GM12878 (cell line): ENCODE data around the gene EZH2. TPM values are rescaled to one million over a fixed set of nuclear protein-coding genes. Genes with fewer than 3 reads are reported as not detected.

Experiments used
- ATAC-seq: fragments of 200-7000 bp; cut with Tn5 transposase; 3 replicates; pipeline ENCODE4 v1.9.1; 2020; ENCODE audit warnings: mild to moderate bottlenecking, moderate library complexity
- BruUV-seq: library from RNA; stranded (reverse); fragments of 400-500 nt; replicated peaks from 2 replicates; lab custom pipeline; 2021; lab: Mats Ljungman, UMichigan
- CTCF ChIA-PET: fragments of 300-600 bp; sonication (Branson Sonifier 250); formaldehyde crosslinking; extraction: SDS; loops from one replicate; lab custom pipeline; 2021; ENCODE audit warnings: inconsistent platforms; lab: Yijun Ruan, JAX
- POLR2A ChIA-PET: fragments of 350-600 bp; formaldehyde crosslinking; extraction: SDS; loops from one replicate; lab custom pipeline; 2021; ENCODE audit warnings: inconsistent platforms; lab: Charles Lee
- RAD21 ChIA-PET: fragments of 300-600 bp; sonication (Branson Sonifier 250); formaldehyde crosslinking; loops from one replicate; lab custom pipeline; 2023; ENCODE audit warnings: antibody characterized with exemption; ENCODE audit not compliant: unreplicated experiment; lab: Charles Lee
- SMC1A ChIA-PET: fragments of 300-600 bp; sonication (Branson Sonifier 250); formaldehyde crosslinking; loops from one replicate; lab custom pipeline; 2023; ENCODE audit not compliant: unreplicated experiment, uncharacterized antibody; lab: Charles Lee
- DNase-seq: peaks from one replicate; pipeline ENCODE4 v3.0.0-alpha.2; 2011; ENCODE audit warnings: low read depth, low spot score
- FAIRE-seq: peaks from 3 replicates; lab custom pipeline; 2011; peaks lifted over from hg19 to GRCh38; lab: Jason Lieb, UNC
- H2AFZ ChIP-seq: 2 replicates; pipeline ENCODE4 v1.6.0; 2011; ENCODE audit warnings: low read depth, low read length, control low read depth; ENCODE audit not compliant: control insufficient read depth
- H3K27ac ChIP-seq: 2 replicates; pipeline ENCODE4 v1.5.1; 2011; ENCODE audit warnings: control low read depth; ENCODE audit not compliant: control insufficient read depth, insufficient read depth
- H3K27me3 ChIP-seq, 2 experiments: replicated peaks in 1 of 2; 2 replicates each; pipeline versions ENCODE4 v1.6.0 to v1.6.1; 2011; ENCODE audit warnings: low read length in 1 of 2; ENCODE audit not compliant: control insufficient read depth in 2 of 2, insufficient read depth in 2 of 2
- H3K36me3 ChIP-seq, 2 experiments: 2 replicates each; pipeline ENCODE4 v1.5.1; 2011; ENCODE audit warnings: low read length in 1 of 2; ENCODE audit not compliant: control insufficient read depth in 2 of 2, insufficient read depth in 2 of 2
- H3K4me1 ChIP-seq: 2 replicates; pipeline ENCODE4 v1.6.1; 2011; ENCODE audit warnings: mild to moderate bottlenecking, low read length, moderate library complexity, mixed read lengths; ENCODE audit not compliant: control insufficient read depth, insufficient read depth
- H3K4me2 ChIP-seq: 2 replicates; pipeline ENCODE4 v1.6.0; 2011; ENCODE audit warnings: control low read depth; ENCODE audit not compliant: control insufficient read depth, insufficient read depth
- H3K4me3 ChIP-seq: fragments of 200-600 bp; sonication (generic); 2 replicates; pipeline ENCODE4 v1.5.1; 2016
- H3K79me2 ChIP-seq: 2 replicates; pipeline ENCODE4 v1.6.0; 2011; ENCODE audit warnings: low read length; ENCODE audit not compliant: control insufficient read depth, insufficient read depth
- H3K9ac ChIP-seq: 2 replicates; pipeline ENCODE4 v1.8.0; 2011; ENCODE audit warnings: low read length, control low read depth, mixed read lengths; ENCODE audit not compliant: control insufficient read depth, insufficient read depth
- H3K9me3 ChIP-seq: replicated peaks from 3 replicates; pipeline ENCODE4 v1.5.1; 2011; ENCODE audit warnings: mild to moderate bottlenecking, low read length; ENCODE audit not compliant: control insufficient read depth, insufficient read depth
- H4K20me1 ChIP-seq: 2 replicates; pipeline ENCODE4 v1.6.0; 2011; ENCODE audit not compliant: control insufficient read depth, insufficient read depth
- BHLHE40 ChIP-seq, 2 experiments: fragments of 450-650 bp in 1 of 2; IDR thresholded peaks; 2 replicates each; pipeline ENCODE4 v1.6.1; 2011 to 2017; ENCODE audit warnings: low read depth in 2 of 2, borderline replicate concordance in 1 of 2, improper control_type of control experiment in 1 of 2, low read length in 1 of 2, mild to moderate bottlenecking in 1 of 2
- BMI1 ChIP-seq: fragments of 450-650 bp; IDR thresholded peaks from 2 replicates; pipeline ENCODE4 v1.6.1; 2016; ENCODE audit warnings: mild to moderate bottlenecking, moderate library complexity, borderline replicate concordance
- CBX5 ChIP-seq: sonication (generic); IDR thresholded peaks from 2 replicates; pipeline ENCODE4 v1.6.1; 2016; ENCODE audit warnings: low read depth, moderate library complexity, mild to moderate bottlenecking, inconsistent platforms
- CHD4 ChIP-seq: fragments of 200-600 bp; sonication (generic); IDR thresholded peaks from 2 replicates; pipeline ENCODE4 v1.6.1; 2016; ENCODE audit warnings: mild to moderate bottlenecking
- EGR1 ChIP-seq, 2 experiments: IDR thresholded peaks; 1 replicate in 1 of 2; 2 replicates in 1 of 2; pipeline ENCODE4 v1.6.1; 2011 to 2012; ENCODE audit warnings: low read depth in 2 of 2, low read length in 2 of 2, borderline replicate concordance in 1 of 2, mild to moderate bottlenecking in 1 of 2, moderate library complexity in 1 of 2
- ETV6 ChIP-seq, 2 experiments: fragments of 450-650 bp in 1 of 2; IDR thresholded peaks in 1 of 2; conservative IDR thresholded peaks in 1 of 2; 2 replicates each; pipeline ENCODE4 v1.6.1; 2014; ENCODE audit warnings: antibody characterized with exemption in 1 of 2, borderline replicate concordance in 1 of 2, low read depth in 1 of 2, mild to moderate bottlenecking in 1 of 2, moderate library complexity in 1 of 2
- GABPA ChIP-seq: IDR thresholded peaks from 2 replicates; pipeline ENCODE4 v1.6.1; 2014; ENCODE audit warnings: antibody characterized with exemption, low read depth, mild to moderate bottlenecking, inconsistent platforms
- IKZF1 ChIP-seq: fragments of 450-650 bp; conservative IDR thresholded peaks from 2 replicates; pipeline ENCODE4 v1.6.1; 2017; ENCODE audit warnings: antibody characterized with exemption, mild to moderate bottlenecking
- NKRF ChIP-seq: fragments of 450-650 bp; conservative IDR thresholded peaks from 2 replicates; pipeline ENCODE4 v1.6.1; 2017; ENCODE audit warnings: mild to moderate bottlenecking, moderate library complexity
- NR2F1 ChIP-seq: fragments of 450-650 bp; conservative IDR thresholded peaks from 2 replicates; pipeline ENCODE4 v1.6.1; 2017; ENCODE audit warnings: mild to moderate bottlenecking
- POLR2A ChIP-seq: IDR thresholded peaks from 2 replicates; pipeline ENCODE4 v1.6.1; 2011; ENCODE audit warnings: low read depth, mild to moderate bottlenecking, low read length
- POLR2AphosphoS5 ChIP-seq: IDR thresholded peaks from 2 replicates; pipeline ENCODE4 v1.6.1; 2011; ENCODE audit warnings: mild to moderate bottlenecking, low read length, inconsistent platforms
- POU2F2 ChIP-seq: IDR thresholded peaks from 3 replicates; pipeline ENCODE4 v1.6.1; 2011; ENCODE audit warnings: low read depth, mild to moderate bottlenecking, low read length, borderline replicate concordance
- SMC3 ChIP-seq: IDR thresholded peaks from 2 replicates; pipeline ENCODE4 v1.6.1; 2011; ENCODE audit warnings: low read length, improper control_type of control experiment, borderline replicate concordance
- SP1 ChIP-seq: IDR thresholded peaks from one replicate; pipeline ENCODE4 v1.6.1; 2011; ENCODE audit warnings: low read depth, low read length
- USF2 ChIP-seq: IDR thresholded peaks from 2 replicates; pipeline ENCODE4 v1.6.1; 2011; ENCODE audit warnings: low read depth, low read length, improper control_type of control experiment, borderline replicate concordance
- WRNIP1 ChIP-seq: IDR thresholded peaks from 2 replicates; pipeline ENCODE4 v1.6.1; 2011; ENCODE audit warnings: low read depth, low read length, improper control_type of control experiment, borderline replicate concordance
- YBX1 ChIP-seq: fragments of 450-650 bp; IDR thresholded peaks from 2 replicates; pipeline ENCODE4 v1.6.1; 2016; ENCODE audit warnings: antibody characterized with exemption
- ZNF592 ChIP-seq: fragments of 450-650 bp; IDR thresholded peaks from 2 replicates; pipeline ENCODE4 v1.6.1; 2017; ENCODE audit warnings: mild to moderate bottlenecking, moderate library complexity
- ZNF622 ChIP-seq: fragments of 450-650 bp; IDR thresholded peaks from 2 replicates; pipeline ENCODE4 v1.6.1; 2017; ENCODE audit warnings: mild to moderate bottlenecking, inconsistent platforms
- WGBS: methylation state at CpG from one replicate; pipeline ENCODE4 v1.1.6; 2016; ENCODE audit warnings: low lambda C conversion rate; ENCODE audit not compliant: insufficient replicate concordance, insufficient coverage; ENCODE audit errors: missing lambda C conversion rate; 5-methylcytosine and 5-hydroxymethylcytosine counted together
- in situ Hi-C: fragments of 300-500 bp; cut with MboI; formaldehyde crosslinking; loops from 9 replicates; pipeline ENCODE4 v1.14.3; 2018; ENCODE audit warnings: mixed read lengths
- intact Hi-C: fragments of 100-400 bp; cut with micrococcal nuclease; formaldehyde crosslinking; loops from one replicate; pipeline ENCODE4 v1.14.2; 2022; ENCODE audit not compliant: unreplicated experiment
- polyA plus RNA-seq, 11 experiments: library from polyadenylated mRNA; depleted of rRNA in 4 of 11; unstranded in 6 of 11; stranded (reverse) in 5 of 11; fragments of >200 nt; fragmentation: Nextera tagmentation in 4 of 11; fragmentation: Illumina TruSeq in 1 of 11; extraction: Ambion mirVana in 4 of 11; extraction: Trizol in 1 of 11; gene quantifications; 1 replicate in 1 of 11; 2 replicates in 10 of 11; pipeline versions ENCODE4 v1.2.1 to v1.2.3, GENCODE V29; 2011 to 2016; ENCODE audit warnings: inconsistent platforms in 2 of 11, missing spikeins in 2 of 11, low read depth in 1 of 11
- total RNA-seq, 4 experiments: library from RNA; depleted of rRNA in 3 of 4; stranded (reverse); fragments of >200 nt in 3 of 4; fragmentation: Illumina TruSeq in 1 of 4; extraction: Trizol in 1 of 4; gene quantifications; 2 replicates each; pipeline versions ENCODE4 v1.2.1 to v1.2.3, GENCODE V29; 2013 to 2021

The EZH2 gene
- total and polyA plus RNA-seq, 10 of the 15 experiments (the other 5 are each of a cell fraction or from before 2014, with no cell fraction given) = 19.4 to 69.6 (median 40.8) TPM

GRCh38 chr7:148886844-148887243 lies 2.8 kb upstream of the EZH2 start:
- Histone ChIP-seq H3K36me3 (no peaks in the 10 kb centered on the region), H3K9me3 (no peaks in the 10 kb centered on the region), H3K79me2 (peaks cover 28% of the 10 kb centered on the region), H3K9ac (no peak overlapping the region), H2AFZ (no peak overlapping the region), H3K27me3 (no peaks in the 10 kb centered on the region; a peak in 1 of 4 replicates), H3K27ac (no peak overlapping the region), H3K4me2 (no peak overlapping the region), H3K4me1 (no peaks in the 10 kb centered on the region), H3K4me3 (no peak overlapping the region), H4K20me1 (no peaks in the 10 kb centered on the region)
- POLR2A ChIA-PET = interaction anchor here (0.7 kb wide), 1 partner anchor 98 kb away, joined by 4 read pairs; no protein-coding TSS in a partner anchor
- SMC1A ChIA-PET = no interaction called here
- intact Hi-C loops (loop anchor here (10.0 kb wide), 1 partner anchor 182 kb away; no protein-coding TSS in a partner anchor), in situ Hi-C loops (no loop called here)
- DNase-seq (no peak), FAIRE-seq (no peak), ATAC-seq (no peak)
- CTCF ChIA-PET = interaction anchor here (0.6 to 1.5 kb wide), 5 partner anchors 9 to 76 kb away, joined by 3 read pairs; no protein-coding TSS in a partner anchor
- BruUV-seq = no TSS peak
- RAD21 ChIA-PET = no interaction called here
- TF ChIP-seq YBX1 (no peak), POLR2AphosphoS5 (no peak), BHLHE40 (IDR thresholded peaks at IDR 0.05; ENCODE audit: borderline replicate concordance in 1 of 2, low read depth in 2 of 2, low read length in 1 of 2) (no peak), POU2F2 (no peak), POLR2A (no peak), WRNIP1 (no peak), NKRF (no peak), CHD4 (no peak), ZNF622 (no peak), ZNF592 (no peak), GABPA (no peak), BMI1 (no peak), ETV6 (conservative IDR thresholded peaks at IDR 0.05 in 1 of 2, IDR thresholded peaks at IDR 0.05 in 1 of 2; ENCODE audit: borderline replicate concordance in 1 of 2, low read depth in 1 of 2) (no peak), CBX5 (no peak), EGR1 (IDR thresholded peaks at IDR 0.05; ENCODE audit: borderline replicate concordance in 1 of 2, low read depth in 2 of 2, low read length in 2 of 2) (no peak), SMC3 (no peak), NR2F1 (no peak), SP1 (no peak), USF2 (no peak), IKZF1 (no peak)
- WGBS = 95% methylated on average over 4 of the region's 4 CpGs
